Hepatocyte (in vitro differentiated cells): ENCODE results near the gene DNM3.

ENCODE experiments used
- CTCF ChIP-seq: fragments of 200-600 bp; sonication (generic); IDR thresholded peaks from 2 replicates; pipeline ENCODE4 v1.5.1; 2016; ENCODE audit warnings: antibody characterized with exemption, mild to moderate bottlenecking; ENCODE audit not compliant: poor library complexity
- EZH2phosphoT487 ChIP-seq: fragments of 200-600 bp; sonication (generic); IDR thresholded peaks from one replicate; pipeline ENCODE4 v1.6.1; 2018; ENCODE audit warnings: antibody characterized with exemption, mild to moderate bottlenecking, low read depth, moderate library complexity; ENCODE audit not compliant: unreplicated experiment, severe bottlenecking

GRCh38 chr1:172453153-172453545 lies 611.9 kb downstream of the DNM3 start:
- TF ChIP-seq CTCF, result no peak
- TF ChIP-seq EZH2phosphoT487, result no peak
